A673 (cell line): ENCODE data around the gene IL1RAP.

ENCODE experiments used
- EZH2 ChIP-seq: fragments of 200-600 bp; sonication (generic); IDR thresholded peaks from 2 replicates; pipeline ENCODE4 v1.6.1; 2017; ENCODE audit warnings: borderline replicate concordance, low read depth, mild to moderate bottlenecking, mixed read lengths, antibody characterized with exemption, low read length; ENCODE audit not compliant: poor library complexity, severe bottlenecking
- TF ChIP-seq, protein P1 (sequence below): fragments of 300-800, 200-600 bp; sonication (generic); conservative IDR thresholded peaks from 2 replicates; pipeline ENCODE4 v1.5.1; 2017; ENCODE audit warnings: low read depth, mild to moderate bottlenecking, antibody characterized with exemption, low read length, moderate library complexity, mixed read lengths

GRCh38 chr3:190512666-190513065, 1.2 kb upstream of the IL1RAP start:
- TF ChIP-seq, protein P1, sequence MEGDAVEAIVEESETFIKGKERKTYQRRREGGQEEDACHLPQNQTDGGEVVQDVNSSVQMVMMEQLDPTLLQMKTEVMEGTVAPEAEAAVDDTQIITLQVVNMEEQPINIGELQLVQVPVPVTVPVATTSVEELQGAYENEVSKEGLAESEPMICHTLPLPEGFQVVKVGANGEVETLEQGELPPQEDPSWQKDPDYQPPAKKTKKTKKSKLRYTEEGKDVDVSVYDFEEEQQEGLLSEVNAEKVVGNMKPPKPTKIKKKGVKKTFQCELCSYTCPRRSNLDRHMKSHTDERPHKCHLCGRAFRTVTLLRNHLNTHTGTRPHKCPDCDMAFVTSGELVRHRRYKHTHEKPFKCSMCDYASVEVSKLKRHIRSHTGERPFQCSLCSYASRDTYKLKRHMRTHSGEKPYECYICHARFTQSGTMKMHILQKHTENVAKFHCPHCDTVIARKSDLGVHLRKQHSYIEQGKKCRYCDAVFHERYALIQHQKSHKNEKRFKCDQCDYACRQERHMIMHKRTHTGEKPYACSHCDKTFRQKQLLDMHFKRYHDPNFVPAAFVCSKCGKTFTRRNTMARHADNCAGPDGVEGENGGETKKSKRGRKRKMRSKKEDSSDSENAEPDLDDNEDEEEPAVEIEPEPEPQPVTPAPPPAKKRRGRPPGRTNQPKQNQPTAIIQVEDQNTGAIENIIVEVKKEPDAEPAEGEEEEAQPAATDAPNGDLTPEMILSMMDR = no peak
- no peak for TF ChIP-seq EZH2
